ENCODE measurements around the gene JPT1. TPM values are rescaled to one million over a fixed set of nuclear protein-coding genes. Genes with fewer than 3 reads are reported as not detected.
A peak's percentile ranks its signal among the peaks of the same experiment; 100 is the strongest.

JPT1 gene
- total RNA-seq, 1 experiment from 2014 or later = 342 TPM

GRCh38 chr17:75113798-75114551 is 40.3 kb downstream of the JPT1 start:
- BruUV-seq (replicated peaks) = no TSS peak
- intact Hi-C loops (cut with micrococcal nuclease) = loop anchor here (1.0 to 5.0 kb wide), 5 partner anchors 17 to 298 kb away; partner anchors contain the start of gene NT5C
- H3K36me3 Mint-ChIP-seq (ENCODE audit: insufficient read depth, unreplicated experiment) = peaks cover 18% of the 10 kb centered on the region
- peak overlapping the region; percentile 55 for H3K4me3 Mint-ChIP-seq (ENCODE audit: unreplicated experiment)
- peak; percentile 87 for DNase-seq (ENCODE audit: unreplicated experiment)
- CTCF ChIA-PET = interaction anchor here (0.6 to 9.5 kb wide), 66 partner anchors 9 to 449 kb away, joined by 3 to 136 read pairs (median 4); partner anchors contain the start of genes JPT1, MRPL58, NT5C and SUMO2
- POLR2A ChIA-PET = interaction anchor here (0.6 to 5.5 kb wide), 25 partner anchors 10 to 124 kb away, joined by 3 to 37 read pairs (median 4); partner anchors contain the start of genes JPT1, MRPL58, NT5C and NUP85
- H3K27me3 Mint-ChIP-seq (ENCODE audit: insufficient read depth, unreplicated experiment) = no peaks in the 10 kb centered on the region
- peak; percentile 84 for TF ChIP-seq CTCF (IDR thresholded peaks at IDR 0.05; ENCODE audit: unreplicated experiment)
- H3K27ac Mint-ChIP-seq (ENCODE audit: low read depth, unreplicated experiment) = peak overlapping the region; percentile 21
- H3K4me1 Mint-ChIP-seq (ENCODE audit: insufficient read depth, unreplicated experiment) = peaks cover 17% of the 10 kb centered on the region
- H3K9me3 Mint-ChIP-seq (ENCODE audit: unreplicated experiment) = no peaks in the 10 kb centered on the region

- intact Hi-C loops (cut with micrococcal nuclease) = loop anchor here (5.0 kb wide), 1 partner anchor 300 kb away; no protein-coding TSS in a partner anchor
Observed at GRCh38 chr17:75111777-75112335, 42.5 kb downstream of the JPT1 start.

GRCh38 chr17:75110234-75110937 is 43.9 kb downstream of the JPT1 start:
- Mint-ChIP-seq H3K4me3 (ENCODE audit: unreplicated experiment) (peak overlapping the region; percentile 78), H3K27ac (ENCODE audit: low read depth, unreplicated experiment) (peak overlapping the region; percentile 39), H3K36me3 (ENCODE audit: insufficient read depth, unreplicated experiment) (peaks cover 1% of the 10 kb centered on the region), H3K27me3 (ENCODE audit: insufficient read depth, unreplicated experiment) (no peaks in the 10 kb centered on the region), H3K9me3 (ENCODE audit: unreplicated experiment) (no peaks in the 10 kb centered on the region), H3K4me1 (ENCODE audit: insufficient read depth, unreplicated experiment) (peaks cover 17% of the 10 kb centered on the region)
- ChIA-PET POLR2A (interaction anchor here (0.6 to 3.4 kb wide), 29 partner anchors 11 to 270 kb away, joined by 3 to 37 read pairs (median 6); partner anchors contain the start of genes CDR2L, GGA3, JPT1 and KCTD2), CTCF (interaction anchor here (0.6 to 9.5 kb wide), 9 partner anchors 13 to 149 kb away, joined by 3 to 136 read pairs (median 4); partner anchors contain the start of gene NT5C)
- intact Hi-C loops (cut with micrococcal nuclease) = loop anchor here (1.0 to 5.0 kb wide), 2 partner anchors 40 to 302 kb away; no protein-coding TSS in a partner anchor
- no peak for DNase-seq (ENCODE audit: unreplicated experiment)
- TF ChIP-seq CTCF (IDR thresholded peaks at IDR 0.05; ENCODE audit: unreplicated experiment) = no peak
- BruUV-seq (replicated peaks) = no TSS peak

More at GRCh38 chr17:75111777-75112335, 42.5 kb downstream of the JPT1 start:
- TSS peak; percentile 6 for BruUV-seq (replicated peaks)
- ChIA-PET POLR2A (interaction anchor here (0.6 to 3.4 kb wide), 5 partner anchors 11 to 149 kb away, joined by 3 to 37 read pairs (median 9); partner anchors contain the start of genes GGA3, JPT1, MRPS7 and SLC16A5), CTCF (interaction anchor here (0.6 to 9.5 kb wide), 11 partner anchors 12 to 547 kb away, joined by 3 to 136 read pairs (median 9); partner anchors contain the start of genes MIF4GD and NT5C)
- Mint-ChIP-seq H3K9me3 (ENCODE audit: unreplicated experiment) (no peaks in the 10 kb centered on the region), H3K4me3 (ENCODE audit: unreplicated experiment) (peak overlapping the region; percentile 32), H3K36me3 (ENCODE audit: insufficient read depth, unreplicated experiment) (peaks cover 16% of the 10 kb centered on the region), H3K27ac (ENCODE audit: low read depth, unreplicated experiment) (no peak overlapping the region), H3K27me3 (ENCODE audit: insufficient read depth, unreplicated experiment) (no peaks in the 10 kb centered on the region), H3K4me1 (ENCODE audit: insufficient read depth, unreplicated experiment) (peaks cover 17% of the 10 kb centered on the region)
- no peak for DNase-seq (ENCODE audit: unreplicated experiment)
- no peak for TF ChIP-seq CTCF (IDR thresholded peaks at IDR 0.05; ENCODE audit: unreplicated experiment)

All from MCF 10A (cell line).